Endothelial cell of umbilical vein (primary cell): Measurements from ENCODE around the gene KCNH1. TPM values are rescaled to one million over a fixed set of nuclear protein-coding genes. Genes with fewer than 3 reads are reported as not detected.

Experiments used
- BruUV-seq: library from RNA; stranded (reverse); fragments of 400-500 nt; replicated peaks from 2 replicates; lab custom pipeline; 2021; lab: Mats Ljungman, UMichigan
- CTCF ChIA-PET: fragments of 300-600, 350-600 bp; sonication (Branson Sonifier 250); formaldehyde crosslinking; loops from one replicate; lab custom pipeline; 2021; ENCODE audit warnings: antibody characterized with exemption, inconsistent platforms; lab: Charles Lee
- POLR2A ChIA-PET: fragments of 300-600, 350-600 bp; sonication (Branson Sonifier 250); formaldehyde crosslinking; loops from one replicate; lab custom pipeline; 2021; ENCODE audit warnings: antibody characterized with exemption, inconsistent platforms; lab: Charles Lee
- DNase-seq: peaks from one replicate; pipeline ENCODE4 v3.0.0-alpha.2; 2011; ENCODE audit warnings: low read depth, low spot score
- FAIRE-seq: peaks from 2 replicates; lab custom pipeline; 2011; peaks lifted over from hg19 to GRCh38; lab: Jason Lieb, UNC
- H2AFZ ChIP-seq: 2 replicates; pipeline ENCODE4 v1.6.0; 2012; ENCODE audit warnings: low read depth, low read length, control low read depth, inconsistent platforms
- H3K27ac ChIP-seq: 2 replicates; pipeline ENCODE4 v1.5.1; 2011; ENCODE audit warnings: low read depth, mild to moderate bottlenecking, control low read depth, low read length, moderate library complexity; ENCODE audit not compliant: insufficient read depth
- H3K27me3 ChIP-seq, 2 experiments: 2 replicates each; pipeline versions ENCODE4 v1.6.0 to v1.6.1; 2011; ENCODE audit warnings: low read length in 2 of 2, mixed read lengths in 1 of 2; ENCODE audit not compliant: control insufficient read depth in 2 of 2, insufficient read depth in 2 of 2
- H3K36me3 ChIP-seq, 2 experiments: 2 replicates in 1 of 2; 3 replicates in 1 of 2; pipeline ENCODE4 v1.5.1; 2011; ENCODE audit warnings: low read length in 2 of 2, mild to moderate bottlenecking in 1 of 2, moderate library complexity in 1 of 2; ENCODE audit not compliant: control insufficient read depth in 2 of 2, insufficient read depth in 2 of 2; ENCODE audit errors: extremely low read depth in 1 of 2
- H3K4me1 ChIP-seq: 3 replicates; pipeline ENCODE4 v1.5.1; 2011; ENCODE audit warnings: mild to moderate bottlenecking, low read length; ENCODE audit not compliant: control insufficient read depth, insufficient read depth; ENCODE audit errors: extremely low read depth
- H3K4me2 ChIP-seq: 2 replicates; pipeline ENCODE4 v1.6.1; 2011; ENCODE audit warnings: low read length, control low read depth, mixed read lengths; ENCODE audit not compliant: insufficient read depth
- H3K4me3 ChIP-seq, 3 experiments: fragments of 200-600 bp in 1 of 3; sonication (generic), shearing (Covaris generic) in 1 of 3; replicated peaks in 1 of 3; 2 replicates each; pipeline ENCODE4 v1.5.1; 2011 to 2016; ENCODE audit warnings: control low read depth in 3 of 3, low read length in 3 of 3, mild to moderate bottlenecking in 2 of 3, inconsistent platforms in 1 of 3, low read depth in 1 of 3, moderate library complexity in 1 of 3; ENCODE audit not compliant: insufficient read depth in 1 of 3
- H3K79me2 ChIP-seq: 2 replicates; pipeline ENCODE4 v1.6.0; 2012; ENCODE audit warnings: low read length, inconsistent platforms; ENCODE audit not compliant: control insufficient read depth, insufficient read depth
- H3K9ac ChIP-seq: replicated peaks from 2 replicates; pipeline ENCODE3; 2011; ENCODE audit warnings: low read length, control low read depth; ENCODE audit not compliant: insufficient read depth; ENCODE audit errors: extremely low read depth
- H3K9me1 ChIP-seq: replicated peaks from 3 replicates; pipeline ENCODE4 v1.6.0; 2011; ENCODE audit warnings: mild to moderate bottlenecking, low read length; ENCODE audit not compliant: control insufficient read depth, insufficient read depth; ENCODE audit errors: extremely low read depth
- H3K9me3 ChIP-seq: replicated peaks from 2 replicates; pipeline ENCODE4 v1.5.1; 2012; ENCODE audit warnings: low read length, inconsistent platforms; ENCODE audit not compliant: control insufficient read depth, insufficient read depth
- H4K20me1 ChIP-seq: replicated peaks from 2 replicates; pipeline ENCODE3; 2011; ENCODE audit warnings: mild to moderate bottlenecking, low read length; ENCODE audit not compliant: control insufficient read depth, insufficient read depth; ENCODE audit errors: extremely low read depth
- CTCF ChIP-seq, 2 donors: IDR thresholded peaks; 1 replicate in 1 of 2; 2 replicates in 1 of 2; pipeline ENCODE4 v1.5.1; 2011; ENCODE audit warnings: low read length in 2 of 2, mild to moderate bottlenecking in 2 of 2, moderate library complexity in 2 of 2, control low read depth in 1 of 2, inconsistent platforms in 1 of 2, low read depth in 1 of 2; ENCODE audit not compliant: insufficient read depth in 1 of 2; ENCODE audit errors: extremely low read depth in 1 of 2
- EZH2 ChIP-seq: IDR thresholded peaks from 2 replicates; pipeline ENCODE4 v1.6.1; 2012; ENCODE audit warnings: borderline replicate concordance, low read depth, mild to moderate bottlenecking, moderate library complexity, low read length, inconsistent platforms; ENCODE audit not compliant: severe bottlenecking
- FOS ChIP-seq: IDR thresholded peaks from 2 replicates; pipeline ENCODE4 v1.6.1; 2011; ENCODE audit warnings: mild to moderate bottlenecking, low read length, moderate library complexity, borderline replicate concordance; ENCODE audit not compliant: insufficient read depth
- GATA2 ChIP-seq: IDR thresholded peaks from 2 replicates; pipeline ENCODE4 v1.7.0; 2011; ENCODE audit warnings: low read depth, mild to moderate bottlenecking, moderate library complexity, mixed read lengths, low read length; ENCODE audit not compliant: insufficient read length, insufficient read depth
- JUN ChIP-seq: IDR thresholded peaks from 2 replicates; pipeline ENCODE4 v1.6.1; 2011; ENCODE audit warnings: borderline replicate concordance, low read depth; ENCODE audit not compliant: insufficient read length, insufficient read depth
- MAX ChIP-seq: IDR thresholded peaks from 2 replicates; pipeline ENCODE4 v1.6.1; 2011; ENCODE audit not compliant: insufficient read depth, insufficient read length
- MYC ChIP-seq: IDR thresholded peaks from one replicate; pipeline ENCODE4 v1.6.1; 2011; ENCODE audit warnings: mild to moderate bottlenecking, low read depth, low read length
- POLR2A ChIP-seq: IDR thresholded peaks from 2 replicates; pipeline ENCODE4 v1.6.1; 2012; ENCODE audit warnings: low read depth, mild to moderate bottlenecking, control low read depth, low read length
- POLR2AphosphoS5 ChIP-seq: IDR thresholded peaks from 2 replicates; pipeline ENCODE4 v1.6.1; 2012; ENCODE audit warnings: low read depth, mild to moderate bottlenecking, control low read depth, low read length, moderate library complexity; ENCODE audit not compliant: insufficient read depth
- dilution Hi-C: fragments of 300-500 bp; cut with MboI; formaldehyde crosslinking; loops from one replicate; pipeline ENCODE4 v1.15.0; 2019; ENCODE audit warnings: low sequenced_read_pairs; ENCODE audit not compliant: extremely low pct_ligation_motif_present
- intact Hi-C: fragments of 100-400 bp; cut with micrococcal nuclease; formaldehyde crosslinking; loops from one replicate; pipeline ENCODE4 v1.10.0; 2022
- polyA plus RNA-seq, 4 experiments: library from polyadenylated mRNA; depleted of rRNA in 3 of 4; stranded (reverse) in 3 of 4; unstranded in 1 of 4; fragments of >200 nt; gene quantifications; 2 replicates each; pipeline versions ENCODE4 v1.2.1 to v1.2.3, GENCODE V29; 2011 to 2012; ENCODE audit warnings: missing spikeins in 1 of 4
- total RNA-seq: library from RNA; stranded (reverse); gene quantifications from 2 replicates; pipeline ENCODE4 v1.2.3, GENCODE V29; 2021

KCNH1 gene
- total and polyA plus RNA-seq, 2 donors (not counting 3 experiments of a cell fraction or from before 2014, with no cell fraction given) = not detected

- Histone ChIP-seq H2AFZ (no peak overlapping the region), H3K27ac (no peak overlapping the region), H3K9me3 (peaks cover 6% of the 10 kb centered on the region), H3K4me1 (no peaks in the 10 kb centered on the region), H3K4me2 (no peak overlapping the region), H3K79me2 (no peaks in the 10 kb centered on the region), H3K36me3 (no peaks in the 10 kb centered on the region), H3K9ac (no peak overlapping the region), H3K27me3 (no peaks in the 10 kb centered on the region), H3K4me3 (no peak overlapping the region), H3K9me1 (no peaks in the 10 kb centered on the region), H4K20me1 (no peaks in the 10 kb centered on the region)
- POLR2A ChIA-PET = no interaction called here
- dilution Hi-C loops = no loop called here
- no TSS peak for BruUV-seq
- intact Hi-C loops = no loop called here
- DNase-seq = no peak
- TF ChIP-seq POLR2AphosphoS5 (no peak), EZH2 (no peak), JUN (no peak), CTCF (IDR thresholded peaks at IDR 0.05; ENCODE audit: extremely low read depth in 1 of 2, insufficient read depth in 1 of 2, low read depth in 1 of 2, low read length in 2 of 2) (no peak), POLR2A (no peak), MAX (no peak), GATA2 (no peak), FOS (no peak), MYC (no peak)
- CTCF ChIA-PET = no interaction called here
- FAIRE-seq = no peak
These were observed 223.8 kb downstream of the KCNH1 start for GRCh38 chr1:210910020-210910575.
